ENCODE data around the gene SSB. TPM values are rescaled to one million over a fixed set of nuclear protein-coding genes. Genes with fewer than 3 reads are reported as not detected.
"Not testable (repeated sequence)": the region's sequence is repeated elsewhere in the genome, so short reads cannot be mapped to it uniquely, and the experiment has no call there.

Gene SSB
- total RNA-seq, 1 donor from 2014 or later, result 123 TPM

DNA sequence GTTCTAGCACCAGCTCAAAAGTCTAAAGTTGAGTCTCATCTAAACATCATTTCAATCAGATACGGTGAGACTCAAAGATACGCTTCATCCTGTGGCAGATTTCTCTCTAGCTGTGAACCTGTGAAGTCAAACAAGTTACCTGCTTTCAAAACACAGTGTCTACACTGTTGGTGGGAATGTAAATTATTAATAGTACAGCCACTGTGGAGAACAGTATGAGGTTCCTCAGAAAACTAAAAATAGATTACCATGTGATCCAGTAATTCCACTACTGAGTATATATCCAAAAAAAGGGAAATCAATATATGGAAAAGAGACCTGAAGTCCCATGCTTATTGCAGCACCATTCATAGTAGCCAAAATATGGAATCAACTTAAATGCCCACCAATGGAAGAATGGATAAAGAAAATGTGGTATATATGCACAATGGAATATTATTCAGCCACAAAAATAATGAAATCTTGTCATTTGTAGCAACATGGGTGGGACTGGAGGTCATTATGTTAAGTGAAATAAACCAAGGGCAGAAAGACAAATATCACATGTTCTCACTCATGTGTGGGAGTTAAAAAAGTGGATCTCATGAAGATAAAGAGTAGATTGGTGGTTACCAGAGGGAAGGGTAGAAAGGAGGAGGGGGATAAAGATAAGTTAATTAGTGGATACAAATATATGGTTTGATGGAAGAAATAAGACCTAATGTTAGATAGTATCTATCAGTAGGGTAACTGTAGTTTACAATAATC lies 40.2 kb downstream of the SSB start:
- Mint-ChIP-seq H3K9me3 (peaks cover 4% of the 10 kb centered on the region), H3K4me1 (peaks cover 27% of the 10 kb centered on the region), H3K27me3 (ENCODE audit: low read depth) (no peaks in the 10 kb centered on the region), H3K36me3 (peaks cover 4% of the 10 kb centered on the region), H3K27ac (peak overlapping the region; percentile 55), H3K4me3 (no peak overlapping the region)
- TF ChIP-seq, protein P1, sequence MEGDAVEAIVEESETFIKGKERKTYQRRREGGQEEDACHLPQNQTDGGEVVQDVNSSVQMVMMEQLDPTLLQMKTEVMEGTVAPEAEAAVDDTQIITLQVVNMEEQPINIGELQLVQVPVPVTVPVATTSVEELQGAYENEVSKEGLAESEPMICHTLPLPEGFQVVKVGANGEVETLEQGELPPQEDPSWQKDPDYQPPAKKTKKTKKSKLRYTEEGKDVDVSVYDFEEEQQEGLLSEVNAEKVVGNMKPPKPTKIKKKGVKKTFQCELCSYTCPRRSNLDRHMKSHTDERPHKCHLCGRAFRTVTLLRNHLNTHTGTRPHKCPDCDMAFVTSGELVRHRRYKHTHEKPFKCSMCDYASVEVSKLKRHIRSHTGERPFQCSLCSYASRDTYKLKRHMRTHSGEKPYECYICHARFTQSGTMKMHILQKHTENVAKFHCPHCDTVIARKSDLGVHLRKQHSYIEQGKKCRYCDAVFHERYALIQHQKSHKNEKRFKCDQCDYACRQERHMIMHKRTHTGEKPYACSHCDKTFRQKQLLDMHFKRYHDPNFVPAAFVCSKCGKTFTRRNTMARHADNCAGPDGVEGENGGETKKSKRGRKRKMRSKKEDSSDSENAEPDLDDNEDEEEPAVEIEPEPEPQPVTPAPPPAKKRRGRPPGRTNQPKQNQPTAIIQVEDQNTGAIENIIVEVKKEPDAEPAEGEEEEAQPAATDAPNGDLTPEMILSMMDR (IDR thresholded peaks at IDR 0.05; ENCODE audit: unreplicated experiment), result no peak
- DNase-seq (ENCODE audit: low spot score in 2 of 2, unreplicated experiment in 2 of 2), result no peak

DNA sequence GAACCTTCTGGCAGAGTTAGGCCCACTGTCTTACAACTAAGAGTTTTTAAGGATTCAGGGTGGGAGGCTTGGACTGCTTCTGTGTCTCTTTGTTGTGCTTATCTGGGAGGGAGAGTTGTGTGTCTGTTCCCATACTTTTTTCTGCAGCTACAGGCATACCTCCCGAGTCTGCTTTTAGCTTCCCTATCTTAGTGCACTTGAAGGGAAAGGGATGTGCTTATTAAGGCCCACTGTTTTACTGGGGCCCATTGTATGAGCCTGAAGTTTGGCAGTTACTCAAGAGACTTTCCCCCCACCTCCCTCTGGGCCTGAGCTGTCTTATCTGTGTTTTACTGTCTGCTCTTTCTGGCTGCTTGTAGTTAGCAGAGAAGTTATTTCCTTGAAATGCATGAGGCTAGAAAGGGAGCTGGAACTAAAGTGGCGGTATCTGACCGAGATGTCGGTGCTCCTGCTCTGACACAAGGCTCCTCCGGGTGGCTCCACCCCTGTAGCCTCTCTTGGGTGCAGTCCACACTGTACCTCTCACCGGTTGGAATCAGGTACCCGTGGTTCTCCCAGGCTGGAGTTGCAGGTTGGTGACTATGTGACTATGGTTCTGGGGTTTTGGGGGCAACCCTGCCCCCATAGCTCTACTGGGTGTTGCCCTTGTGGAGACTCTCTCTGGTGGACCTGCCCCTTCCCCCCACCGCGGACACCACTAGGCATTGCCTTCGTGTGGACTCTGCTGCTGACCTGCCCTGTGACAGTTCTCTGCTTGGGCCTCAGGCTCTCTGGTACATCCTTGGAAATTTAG lies 41.5 kb downstream of the SSB start:
- no peaks in the 10 kb centered on the region for H3K27me3 Mint-ChIP-seq (ENCODE audit: low read depth)
- TF ChIP-seq, protein P1 (IDR thresholded peaks at IDR 0.05; ENCODE audit: unreplicated experiment), result no peak
- no peak overlapping the region for H3K4me3 Mint-ChIP-seq
- DNase-seq (ENCODE audit: low spot score in 2 of 2, unreplicated experiment in 2 of 2), result no peak
- peaks cover 24% of the 10 kb centered on the region for H3K4me1 Mint-ChIP-seq
- H3K9me3 Mint-ChIP-seq, result peaks cover 4% of the 10 kb centered on the region
- H3K36me3 Mint-ChIP-seq, result peaks cover 8% of the 10 kb centered on the region
- H3K27ac Mint-ChIP-seq, result peak overlapping the region; percentile 84

DNA sequence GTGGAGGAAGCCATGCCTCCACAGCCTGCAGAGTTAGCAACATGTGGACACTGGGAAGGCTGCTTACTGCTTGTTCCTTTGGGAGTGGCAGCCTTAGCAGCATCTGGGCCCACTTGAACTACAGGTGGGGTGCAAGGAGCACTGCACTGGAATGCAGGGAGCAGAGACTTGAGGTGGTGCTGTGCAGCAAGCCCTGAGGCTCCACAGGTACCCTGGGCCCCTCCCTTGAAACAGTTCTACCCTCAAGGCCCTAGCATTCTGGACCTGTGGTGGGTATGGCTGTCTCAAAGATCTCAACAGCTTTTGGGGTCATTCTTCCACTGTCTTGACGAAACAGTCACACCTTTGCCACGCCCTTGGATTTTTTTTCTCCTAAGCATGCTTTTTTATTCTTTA lies 42.1 kb downstream of the SSB start:
- Mint-ChIP-seq H3K4me3 (no peak overlapping the region), H3K36me3 (peaks cover 8% of the 10 kb centered on the region), H3K27ac (peak overlapping the region; percentile 84), H3K9me3 (peaks cover 4% of the 10 kb centered on the region), H3K4me1 (peaks cover 24% of the 10 kb centered on the region), H3K27me3 (ENCODE audit: low read depth) (no peaks in the 10 kb centered on the region)
- TF ChIP-seq, protein P1 (IDR thresholded peaks at IDR 0.05; ENCODE audit: unreplicated experiment), result no peak
- DNase-seq (ENCODE audit: low spot score in 2 of 2, unreplicated experiment in 2 of 2), result no peak

DNA sequence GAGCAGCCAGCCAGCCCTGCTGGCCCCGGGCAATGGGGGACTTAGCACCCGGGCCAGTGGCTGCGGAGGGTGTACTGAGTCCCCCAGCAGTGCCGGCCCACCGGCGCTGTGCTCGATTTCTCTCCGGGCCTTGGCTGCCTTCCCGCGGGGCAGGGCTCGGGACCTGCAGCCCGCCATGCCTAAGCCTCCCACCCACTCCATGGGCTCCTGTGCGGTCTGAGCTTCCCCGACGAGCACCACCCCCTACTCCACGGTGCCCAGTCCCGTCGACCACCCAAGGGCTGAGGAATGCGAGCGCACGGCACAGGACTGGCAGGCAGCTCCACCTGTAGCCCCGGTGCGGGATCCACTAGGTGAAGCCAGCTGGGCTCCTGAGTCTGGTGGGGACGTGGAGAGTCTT lies 43.0 kb downstream of the SSB start:
- not testable (repeated sequence) for DNase-seq (ENCODE audit: low spot score in 2 of 2, unreplicated experiment in 2 of 2); H3K4me3 Mint-ChIP-seq; H3K9me3 Mint-ChIP-seq; H3K27ac Mint-ChIP-seq; H3K27me3 Mint-ChIP-seq (ENCODE audit: low read depth)
- Mint-ChIP-seq H3K4me1 (peaks cover 24% of the 10 kb centered on the region), H3K36me3 (peaks cover 11% of the 10 kb centered on the region)

DNA sequence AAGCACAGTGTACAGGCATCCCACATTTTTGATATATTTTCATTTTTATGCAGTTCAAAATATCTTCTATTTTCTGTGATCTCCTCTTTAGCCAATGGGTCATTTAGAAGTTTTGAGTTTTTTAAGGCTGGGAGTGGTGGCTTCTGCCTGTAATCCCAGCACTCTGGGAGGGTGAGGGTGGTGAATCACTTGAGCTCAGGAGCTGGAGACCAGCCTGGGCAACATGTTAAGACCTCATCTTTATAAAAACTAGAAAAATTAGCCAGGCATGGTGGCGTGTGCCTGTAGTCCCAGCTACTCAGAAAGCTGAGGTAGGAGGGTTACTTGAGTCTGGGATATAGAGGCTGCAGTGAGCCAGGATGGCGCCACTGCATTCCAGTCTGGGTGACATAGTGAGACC lies 46.3 kb downstream of the SSB start:
- DNase-seq (ENCODE audit: low spot score in 2 of 2, unreplicated experiment in 2 of 2), result no peak
- Mint-ChIP-seq H3K36me3 (peaks cover 17% of the 10 kb centered on the region), H3K4me3 (no peak overlapping the region), H3K27ac (no peak overlapping the region), H3K9me3 (peaks cover 5% of the 10 kb centered on the region), H3K27me3 (ENCODE audit: low read depth) (no peaks in the 10 kb centered on the region), H3K4me1 (peaks cover 12% of the 10 kb centered on the region)
- TF ChIP-seq, protein P1 (IDR thresholded peaks at IDR 0.05; ENCODE audit: unreplicated experiment), result no peak

- H3K9me3 Mint-ChIP-seq; H3K4me1 Mint-ChIP-seq; H3K4me3 Mint-ChIP-seq; H3K27ac Mint-ChIP-seq; H3K27me3 Mint-ChIP-seq (ENCODE audit: low read depth); DNase-seq (ENCODE audit: low spot score in 2 of 2, unreplicated experiment in 2 of 2): not testable (repeated sequence)
- H3K36me3 Mint-ChIP-seq, result peaks cover 23% of the 10 kb centered on the region
Observed at GRCh38 chr2:169848959-169849693, 50.5 kb downstream of the SSB start.
